Measurements from ENCODE around the gene RICTOR. TPM values are rescaled to one million over a fixed set of nuclear protein-coding genes. Genes with fewer than 3 reads are reported as not detected.

The RICTOR gene
- polyA plus RNA-seq, 3 donors, result 19.8 to 30.2 (median 29.3) TPM

DNA sequence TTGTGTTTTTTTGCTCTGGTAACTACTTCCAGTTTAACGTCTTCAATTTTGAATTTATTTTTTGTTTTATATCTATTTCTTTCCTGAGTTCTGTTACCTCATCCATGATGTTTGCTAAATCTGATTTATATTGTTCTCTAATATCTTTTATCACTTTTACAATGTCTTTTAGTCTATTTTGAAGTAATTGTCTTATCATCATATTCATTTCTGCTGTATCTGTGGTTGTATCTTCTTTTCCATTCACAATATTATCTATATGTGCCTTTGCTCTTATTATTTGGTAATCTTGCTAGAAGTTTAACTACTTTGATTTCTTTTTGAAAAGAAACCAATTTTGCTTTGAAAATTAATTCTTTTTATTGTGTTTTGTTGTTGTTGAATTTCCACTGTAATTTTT is 184.8 kb downstream of the RICTOR start:
- DNase-seq, result no peak

GRCh38 chr5:38888041-38888440 is 186.2 kb downstream of the RICTOR start:
- no peak for DNase-seq

Other genes with a start within 250 kb of the RICTOR start
- 1 to 10 TPM; 6.9 to 9.2 (median 7.4) TPM for gene OSMR, start 228.4 kb downstream of the RICTOR start, polyA plus RNA-seq (ENCODE audit: insufficient read length in 3 of 3)
- gene FYB1, start 145.2 kb upstream of the RICTOR start, polyA plus RNA-seq (ENCODE audit: insufficient read length in 3 of 3), result 1 to 10 TPM; 3.7 to 4.8 (median 4.1) TPM